ENCODE results near the gene KRT7.

GRCh38 chr12:52293926-52294325 is 60.9 kb downstream of the KRT7 start:
- TF ChIP-seq CTCF (IDR thresholded peaks at IDR 0.05; ENCODE audit: low read length) (no peak), EZH2 (optimal IDR thresholded peaks at IDR 0.05; ENCODE audit: low read depth, low read length) (no peak)
